Right ventricle myocardium superior (tissue), 1 donor: ENCODE measurements around the gene EFCAB14. TPM values are rescaled to one million over a fixed set of nuclear protein-coding genes. Genes with fewer than 3 reads are reported as not detected.
"Not testable (repeated sequence)": the region's sequence is repeated elsewhere in the genome, so short reads cannot be mapped to it uniquely, and the experiment has no call there.

Source experiments
- ATAC-seq: fragments of 200-7000 bp; cut with Tn5 transposase; one replicate; pipeline ENCODE4 v1.9.1; 2020; ENCODE audit warnings: mild to moderate bottlenecking; ENCODE audit not compliant: poor library complexity
- DNase-seq: peaks from one replicate; pipeline ENCODE4 v3.0.0-alpha.2; 2020
- intact Hi-C: fragments of 100-400 bp; cut with DNase I; formaldehyde crosslinking; loops from one replicate; pipeline ENCODE4 v1.11.2; 2022
- total RNA-seq: library from RNA; stranded (reverse); fragmentation: NEBNext Ultra II Directional; extraction: Animal tissue kit (Norgen Biotek cat#: 25700); gene quantifications from one replicate; pipeline ENCODE4 v1.2.1, GENCODE V29; 2021
- donor health status: DM: no; HTN: yes; CAD: no; lungs with severe emphysema.

Gene EFCAB14
- total RNA-seq, 1 donor from 2014 or later = 52.4 TPM

DNA sequence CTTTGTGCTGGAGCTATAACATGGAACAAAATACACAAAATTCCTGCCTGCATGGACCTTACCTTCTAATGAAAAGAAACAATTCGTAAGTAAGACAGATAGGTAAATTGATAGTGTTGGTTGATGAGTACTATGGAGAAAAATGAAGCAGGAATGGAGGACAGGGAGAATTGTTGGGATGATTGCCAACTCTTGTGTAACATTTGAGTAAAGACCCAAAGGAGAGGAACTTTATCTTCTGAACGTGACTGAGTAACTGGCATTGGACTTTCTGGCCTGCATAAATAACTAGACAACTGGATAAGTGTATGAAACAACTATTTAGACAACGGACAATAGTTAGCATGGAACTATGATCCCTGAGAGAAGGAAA, 6.8 kb upstream of the EFCAB14 start:
- no peak for ATAC-seq
- intact Hi-C loops = loop anchor here (2.0 to 10.0 kb wide), 3 partner anchors 101 to 279 kb away; a partner anchor contains a TSS
- DNase-seq = no peak

DNA sequence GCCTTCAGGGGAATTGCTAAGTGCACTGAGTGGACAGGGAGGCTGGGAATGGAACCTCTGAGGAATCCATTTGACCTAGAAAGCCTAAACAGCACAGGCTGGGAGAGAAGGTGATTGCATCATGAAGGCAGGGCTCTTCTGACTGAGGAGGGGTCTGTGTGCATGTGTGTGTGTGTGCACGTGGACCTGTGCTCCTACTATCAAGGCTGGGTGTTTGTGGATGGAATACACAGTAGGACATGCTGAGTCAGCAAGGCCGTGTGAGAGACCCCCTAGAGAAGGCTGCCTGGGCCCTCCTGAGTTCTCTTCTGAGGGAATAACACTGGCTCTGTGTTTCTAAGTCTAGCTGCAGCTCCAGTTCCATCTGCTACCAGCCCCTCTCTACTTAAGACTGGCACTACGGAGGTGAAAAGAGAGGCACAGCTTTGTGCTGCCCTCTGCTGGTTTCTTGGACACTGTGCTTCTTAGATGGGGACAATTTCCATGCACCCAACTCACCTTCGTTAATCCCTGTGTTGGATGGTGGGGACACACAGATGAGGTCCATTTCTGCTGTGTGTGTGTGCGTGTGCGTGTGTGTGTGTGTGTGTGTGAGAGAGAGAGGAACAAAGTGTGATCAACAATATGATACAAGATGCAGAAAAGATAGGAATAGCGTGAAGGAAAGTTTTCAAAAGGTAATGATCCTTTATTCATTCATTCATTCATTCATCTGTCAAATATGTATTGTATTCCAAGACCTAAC, 6.2 kb upstream of the EFCAB14 start:
- ATAC-seq = peak; percentile 97
- intact Hi-C loops = loop anchor here (2.0 to 10.0 kb wide), 3 partner anchors 100 to 278 kb away; a partner anchor contains a TSS
- peak; percentile 68 for DNase-seq

DNA sequence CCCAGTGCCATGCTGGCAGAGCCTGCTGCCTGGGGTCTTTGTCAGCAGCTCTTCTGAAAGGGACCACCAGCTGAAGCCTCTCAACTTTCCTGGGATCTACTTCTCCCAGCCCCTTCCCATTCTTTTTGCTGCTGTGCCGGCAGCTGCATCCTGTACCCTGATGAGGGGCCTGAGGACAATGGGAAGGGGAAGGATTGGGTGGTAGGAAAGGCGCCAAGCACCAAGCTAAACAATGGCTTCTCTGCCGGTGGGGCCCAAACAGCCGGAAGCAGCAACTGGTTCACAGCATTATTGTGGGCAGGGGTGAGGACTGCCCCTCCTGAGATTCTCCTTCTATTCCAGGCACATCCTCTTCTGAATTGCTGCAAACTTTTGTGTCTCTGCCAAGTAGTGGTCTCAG, 5.0 kb upstream of the EFCAB14 start:
- DNase-seq (no peak), ATAC-seq (no peak)
- intact Hi-C loops = loop anchor here (2.0 to 10.0 kb wide), 3 partner anchors 99 to 277 kb away; a partner anchor contains a TSS

DNA sequence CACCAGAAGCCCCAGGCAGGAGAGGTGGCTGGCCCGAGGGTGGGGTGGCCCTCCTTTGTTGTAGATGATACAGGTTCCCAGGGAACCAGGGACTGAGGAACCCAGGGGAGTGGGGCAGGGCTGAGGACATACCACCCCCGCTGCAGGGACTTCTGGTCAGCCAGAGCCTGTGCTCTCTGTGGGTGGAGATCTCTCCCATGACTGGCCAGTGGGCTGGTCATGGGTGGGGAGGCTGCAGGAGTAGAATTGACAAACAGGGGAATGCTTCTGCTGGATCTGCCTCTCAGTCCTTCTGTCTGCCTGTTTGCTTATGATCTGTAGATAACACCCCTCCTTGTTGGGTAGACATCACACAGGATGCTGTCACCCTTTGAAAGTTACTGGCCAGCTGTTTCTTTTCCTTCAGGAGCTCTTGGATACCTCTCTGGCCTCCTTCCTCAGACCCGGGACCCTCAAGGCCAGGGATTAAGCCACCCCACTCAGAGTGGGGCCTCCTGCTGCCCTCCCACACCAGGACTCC, 2.8 kb upstream of the EFCAB14 start:
- intact Hi-C loops = loop anchor here (10.0 kb wide), 2 partner anchors 97 to 187 kb away; a partner anchor contains a TSS

DNA sequence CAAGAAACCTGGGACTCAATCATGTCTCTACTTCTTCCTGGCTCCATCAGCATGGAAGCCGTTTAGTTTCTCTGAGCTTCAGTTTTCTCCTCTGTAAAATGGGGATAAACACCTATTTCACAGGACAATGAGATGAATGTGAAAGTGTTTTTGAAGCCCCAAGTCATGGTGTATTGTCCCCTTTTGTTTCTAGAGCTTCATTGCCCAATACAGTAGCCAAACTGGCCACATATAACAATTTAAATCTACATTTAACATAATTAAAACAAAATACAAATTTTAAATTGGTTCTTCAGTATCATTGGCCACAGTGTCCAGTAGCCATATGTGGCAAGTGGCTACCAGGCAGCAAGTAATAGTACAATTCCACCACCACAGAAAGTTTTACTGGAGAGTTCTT, 2.3 kb upstream of the EFCAB14 start:
- ATAC-seq (no peak), DNase-seq (no peak)
- intact Hi-C loops = loop anchor here (10.0 kb wide), 2 partner anchors 96 to 186 kb away; a partner anchor contains a TSS

More for the DNA sequence above, 2.8 kb upstream of the EFCAB14 start:
- no peak for DNase-seq
- no peak for ATAC-seq

DNA sequence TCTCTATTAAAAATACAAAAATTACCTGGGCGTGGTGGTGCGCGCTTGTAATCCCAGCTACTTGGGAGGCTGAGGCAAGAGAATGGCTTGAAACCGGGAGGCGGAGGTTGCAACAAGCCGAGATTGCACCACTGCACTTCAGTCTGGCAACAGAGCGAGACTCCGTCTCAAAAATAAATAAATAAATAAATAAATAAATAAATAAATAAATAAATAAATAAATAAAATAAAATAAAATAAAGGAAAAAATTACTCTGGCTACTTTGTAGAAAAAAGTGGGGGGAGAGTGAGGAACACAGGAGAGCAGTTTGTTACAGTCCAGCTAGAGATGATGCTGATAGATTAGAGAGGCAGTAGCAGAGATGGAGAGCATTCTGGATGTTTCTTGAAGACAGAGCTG, 1.4 kb upstream of the EFCAB14 start:
- not testable (repeated sequence) for DNase-seq, ATAC-seq
- intact Hi-C loops = loop anchor here (10.0 kb wide), 2 partner anchors 96 to 186 kb away; a partner anchor contains a TSS

DNA sequence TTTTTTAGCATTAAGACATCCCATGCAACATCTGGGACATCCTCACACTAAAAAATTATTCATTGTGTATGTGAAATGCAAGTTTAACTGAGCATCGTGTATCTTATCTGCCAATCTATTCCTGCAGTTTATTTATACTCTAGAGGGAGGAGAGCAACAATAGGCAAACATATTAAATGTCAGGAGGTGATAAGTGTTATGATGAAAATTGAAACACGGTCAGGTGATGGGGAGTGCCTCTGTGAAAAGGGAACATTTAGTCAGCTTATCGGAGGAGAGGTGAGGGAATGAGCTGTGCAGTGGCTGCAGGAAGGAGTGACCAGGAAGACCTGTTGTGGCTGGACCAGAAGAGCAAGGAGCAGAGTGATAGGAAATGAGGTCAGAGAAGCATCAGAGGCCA, 775 bp upstream of the EFCAB14 start:
- ATAC-seq (no peak), DNase-seq (no peak)
- intact Hi-C loops = loop anchor here (10.0 kb wide), 2 partner anchors 95 to 185 kb away; a partner anchor contains a TSS

DNA sequence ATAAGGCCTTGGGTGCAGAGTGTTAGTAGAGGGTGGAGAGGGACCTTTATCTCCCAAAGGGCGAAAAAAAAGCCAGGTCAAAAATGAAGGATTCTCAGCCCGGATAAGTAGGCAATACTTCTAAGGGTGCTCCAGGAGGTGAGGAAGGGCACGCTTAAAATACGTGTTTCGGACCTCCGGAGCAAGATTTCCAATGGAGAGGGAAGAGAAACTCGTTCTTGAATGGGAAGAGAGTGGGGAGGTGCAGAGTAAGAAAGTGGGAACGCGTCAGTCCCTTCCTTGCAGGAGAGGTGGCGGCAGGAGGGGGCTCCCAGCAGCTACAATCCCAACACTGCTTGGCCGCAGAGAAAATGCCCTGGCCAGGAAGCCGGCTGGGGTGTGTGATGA, 581 bp downstream of the EFCAB14 start:
- no peak for DNase-seq
- intact Hi-C loops = no loop called here
- ATAC-seq = no peak

DNA sequence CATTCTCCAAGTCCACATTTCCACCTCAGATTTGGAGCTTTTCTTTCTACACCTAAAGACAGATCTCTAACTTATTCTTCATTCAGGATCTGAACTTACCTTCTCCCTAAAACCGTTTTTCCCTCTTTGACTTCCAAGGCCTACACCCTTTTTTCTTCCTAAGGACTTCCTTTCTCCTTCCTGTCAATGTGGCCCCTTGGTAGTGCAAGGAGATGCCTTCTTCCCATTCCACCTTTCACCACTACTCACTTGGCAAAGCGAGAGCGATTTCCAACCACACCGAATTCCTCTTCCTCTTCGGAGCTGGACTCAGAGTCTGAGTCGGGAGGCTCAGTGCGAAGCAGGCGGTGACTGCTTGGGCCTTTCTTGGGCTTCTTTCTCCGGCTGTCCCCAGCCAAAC, 1.3 kb downstream of the EFCAB14 start:
- ATAC-seq (no peak), DNase-seq (no peak)
- intact Hi-C loops = no loop called here

DNA sequence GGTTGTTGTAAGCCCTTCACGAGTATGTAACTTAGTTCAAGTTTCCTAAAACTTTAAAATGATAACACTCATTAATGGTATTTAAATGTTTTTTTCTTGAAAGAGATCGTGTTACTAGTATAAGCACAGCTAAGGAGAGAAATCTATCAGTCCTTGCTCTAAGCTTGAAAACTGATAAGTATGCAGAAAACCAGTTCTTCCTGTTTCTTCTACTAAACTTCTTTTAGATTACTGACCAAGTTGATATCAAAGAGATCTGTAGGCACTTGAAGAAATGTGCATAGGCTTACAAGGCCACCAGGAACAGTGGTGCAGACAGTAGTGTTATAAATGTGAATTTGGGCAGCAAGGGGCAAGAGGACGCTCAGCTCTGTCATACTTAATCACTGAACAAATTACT, 3.9 kb downstream of the EFCAB14 start:
- no peak for DNase-seq
- no peak for ATAC-seq
- intact Hi-C loops = no loop called here

DNA sequence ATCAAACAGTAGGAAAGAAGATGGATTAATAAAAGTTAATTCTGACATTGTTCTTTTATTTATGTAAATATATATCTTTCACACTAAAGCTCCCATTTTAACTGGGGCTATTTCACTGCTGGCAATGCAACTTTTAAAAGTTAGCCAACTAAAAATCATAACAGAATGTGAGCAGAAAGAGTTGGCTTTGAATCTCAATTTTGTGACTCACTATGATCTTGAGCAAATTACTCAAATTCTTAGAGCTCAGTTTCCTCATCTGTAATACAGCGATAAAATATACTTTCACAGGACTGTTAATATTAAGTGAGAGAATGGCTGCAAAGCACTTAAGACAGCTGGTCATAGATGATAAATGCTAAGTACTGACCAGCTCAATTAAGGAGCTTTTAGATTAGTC, 10.8 kb downstream of the EFCAB14 start:
- intact Hi-C loops = no loop called here
- DNase-seq = no peak

DNA sequence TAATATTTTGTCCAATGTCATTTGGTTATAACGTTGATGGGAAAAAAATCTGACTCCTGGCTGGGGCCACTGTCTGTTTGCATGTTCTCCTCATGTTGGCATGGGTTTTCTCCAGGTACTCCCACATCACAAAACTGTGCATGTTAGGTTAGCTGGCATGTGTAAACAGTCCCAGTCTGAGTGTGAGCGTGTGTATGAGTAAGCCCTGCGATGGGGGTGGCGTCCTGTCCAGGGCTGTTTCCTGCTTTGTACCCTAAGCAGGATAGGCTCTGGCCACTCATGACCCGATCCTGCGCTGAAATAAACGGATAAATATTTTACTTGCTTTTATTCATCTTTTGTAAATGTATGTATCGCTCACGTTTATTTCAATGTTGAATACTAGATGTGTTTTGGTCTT, 13.5 kb downstream of the EFCAB14 start:
- no peak for ATAC-seq
- intact Hi-C loops = no loop called here
- DNase-seq = no peak

More for the DNA sequence above, 10.8 kb downstream of the EFCAB14 start:
- no peak for ATAC-seq

DNA sequence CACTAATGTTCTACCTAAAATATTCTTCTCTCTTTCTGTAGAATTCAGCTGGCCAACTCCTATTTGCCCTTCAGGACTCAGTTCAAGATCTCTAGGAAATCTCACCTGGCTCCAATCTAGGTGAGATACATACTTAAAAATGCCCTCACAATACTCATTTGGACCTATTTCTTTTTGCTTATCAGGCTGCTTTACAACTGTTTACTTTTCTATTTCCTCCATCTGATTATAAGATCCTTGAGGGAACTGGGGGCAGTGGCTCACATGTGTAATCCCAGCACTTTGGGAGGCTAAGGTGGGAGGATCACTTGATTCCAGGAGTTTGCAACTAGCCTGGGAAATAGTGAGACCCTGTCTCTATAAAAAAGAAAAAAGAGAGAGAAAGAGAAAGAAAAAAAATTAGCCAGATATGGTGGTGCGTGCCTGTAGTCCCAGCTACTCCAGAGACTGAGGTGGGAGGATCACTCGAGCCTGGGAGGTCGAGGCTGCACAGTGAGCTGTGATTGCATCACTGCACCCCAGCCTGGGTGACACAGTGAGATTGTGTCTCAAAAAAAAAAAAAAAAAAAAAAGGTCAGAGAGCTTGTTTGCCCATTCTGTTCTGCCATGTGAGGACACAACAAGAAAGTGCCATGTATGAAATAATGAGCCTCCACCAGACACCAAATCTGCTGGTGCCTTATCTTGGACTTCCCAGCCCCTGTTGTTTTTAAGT, 14.8 kb downstream of the EFCAB14 start:
- no peak for ATAC-seq
- no peak for DNase-seq
- intact Hi-C loops = no loop called here

DNA sequence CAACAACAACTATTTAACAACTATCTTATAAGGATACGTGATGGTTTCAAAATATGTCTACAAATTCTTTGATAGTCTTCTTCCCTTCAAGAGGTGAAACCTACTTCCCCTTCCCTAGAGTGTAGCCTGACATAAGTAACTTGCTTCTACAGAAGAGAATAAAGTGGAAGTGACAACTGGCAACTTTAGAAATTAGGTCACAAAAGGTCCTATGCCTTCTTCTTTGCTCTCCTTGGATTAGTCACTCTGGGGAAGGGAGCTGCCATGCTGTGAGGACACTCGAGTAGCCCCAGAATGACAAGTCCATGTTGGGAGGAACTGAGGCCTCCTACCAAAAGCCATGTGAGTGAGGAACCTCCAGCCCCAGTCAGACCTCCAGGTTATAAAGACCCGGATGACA, 19.2 kb downstream of the EFCAB14 start:
- intact Hi-C loops = no loop called here
- ATAC-seq (no peak), DNase-seq (no peak)

DNA sequence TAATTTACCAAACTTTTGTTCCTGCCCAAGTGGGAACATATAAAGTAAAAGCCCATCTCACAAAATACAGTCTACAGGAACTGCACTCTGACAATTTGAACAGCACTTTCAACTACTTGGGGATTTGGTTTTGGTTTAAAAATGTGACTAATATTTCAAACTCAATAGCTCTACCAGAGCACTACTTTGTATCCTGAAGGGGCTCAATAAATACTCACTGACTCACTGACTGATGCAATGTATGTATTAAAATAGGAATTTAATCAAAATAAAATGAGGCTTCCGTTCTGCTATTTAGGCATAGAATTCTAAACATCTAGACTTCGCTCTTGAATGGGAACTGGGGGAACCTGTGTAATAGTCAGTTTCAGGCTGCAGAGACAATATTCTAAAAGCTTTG, 21.9 kb downstream of the EFCAB14 start:
- intact Hi-C loops = no loop called here
- no peak for DNase-seq
- ATAC-seq = no peak

DNA sequence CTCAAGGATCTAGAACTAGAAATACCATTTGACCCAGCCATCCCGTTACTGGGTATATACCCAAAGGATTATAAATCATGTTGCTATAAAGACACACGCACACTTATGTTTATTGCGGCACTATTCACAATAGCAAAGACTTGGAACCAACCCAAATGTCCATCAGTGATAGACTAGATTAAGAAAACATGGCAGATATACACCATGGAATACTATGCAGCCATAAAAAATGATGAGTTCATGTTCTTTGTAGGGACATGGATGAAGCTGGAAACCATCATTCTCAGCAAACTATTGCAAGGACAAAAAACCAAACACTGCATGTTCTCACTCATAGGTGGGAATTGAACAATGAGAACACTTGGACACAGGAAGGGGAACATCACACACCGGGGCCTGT, 24.2 kb downstream of the EFCAB14 start:
- intact Hi-C loops, DNase-seq, ATAC-seq: not testable (repeated sequence)

DNA sequence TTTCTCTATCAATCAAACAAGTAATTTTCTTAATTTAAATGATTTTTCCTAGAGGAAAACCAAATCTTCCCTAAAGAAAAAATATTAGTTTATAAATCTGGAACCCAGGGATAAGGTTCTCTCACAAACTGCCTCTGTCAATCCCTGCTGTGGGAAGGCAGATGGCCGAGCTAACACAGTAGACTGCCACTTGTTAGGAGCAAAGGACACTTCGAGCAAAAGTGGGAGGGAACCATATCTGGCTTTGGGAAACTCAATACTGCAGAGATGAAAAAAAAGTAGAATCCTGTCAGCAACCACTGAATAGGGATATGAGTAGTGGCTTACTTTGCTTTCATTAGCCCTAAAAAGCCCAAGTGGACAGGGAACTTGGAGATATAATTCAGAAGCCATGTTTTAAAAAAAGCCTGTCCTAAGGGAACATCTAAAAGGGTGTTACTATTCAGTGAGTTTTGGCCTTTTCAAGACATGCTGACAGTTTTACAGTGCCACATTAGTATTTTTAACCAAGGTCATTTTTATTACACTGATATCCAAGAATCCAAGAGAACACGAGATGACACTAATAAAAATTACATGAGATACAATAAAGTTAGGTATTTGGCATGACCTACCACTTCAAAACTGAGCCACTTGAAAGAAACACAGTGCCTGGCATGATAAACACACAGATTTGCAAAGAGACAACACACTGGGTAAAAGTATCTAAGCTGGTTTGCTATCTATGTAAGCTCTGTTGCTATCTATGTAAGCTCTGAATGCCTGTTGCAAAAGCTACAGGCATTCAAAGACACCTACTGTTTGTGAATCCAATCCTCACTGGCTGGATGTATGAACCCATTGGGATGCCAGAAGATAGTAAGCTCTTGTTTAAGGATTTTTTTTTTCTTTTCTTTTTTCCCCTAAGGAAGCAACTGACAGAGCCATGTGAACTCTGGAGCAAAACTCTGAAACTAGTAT, 25.8 kb downstream of the EFCAB14 start:
- intact Hi-C loops = no loop called here
- ATAC-seq (peak; percentile 81), DNase-seq (no peak)

DNA sequence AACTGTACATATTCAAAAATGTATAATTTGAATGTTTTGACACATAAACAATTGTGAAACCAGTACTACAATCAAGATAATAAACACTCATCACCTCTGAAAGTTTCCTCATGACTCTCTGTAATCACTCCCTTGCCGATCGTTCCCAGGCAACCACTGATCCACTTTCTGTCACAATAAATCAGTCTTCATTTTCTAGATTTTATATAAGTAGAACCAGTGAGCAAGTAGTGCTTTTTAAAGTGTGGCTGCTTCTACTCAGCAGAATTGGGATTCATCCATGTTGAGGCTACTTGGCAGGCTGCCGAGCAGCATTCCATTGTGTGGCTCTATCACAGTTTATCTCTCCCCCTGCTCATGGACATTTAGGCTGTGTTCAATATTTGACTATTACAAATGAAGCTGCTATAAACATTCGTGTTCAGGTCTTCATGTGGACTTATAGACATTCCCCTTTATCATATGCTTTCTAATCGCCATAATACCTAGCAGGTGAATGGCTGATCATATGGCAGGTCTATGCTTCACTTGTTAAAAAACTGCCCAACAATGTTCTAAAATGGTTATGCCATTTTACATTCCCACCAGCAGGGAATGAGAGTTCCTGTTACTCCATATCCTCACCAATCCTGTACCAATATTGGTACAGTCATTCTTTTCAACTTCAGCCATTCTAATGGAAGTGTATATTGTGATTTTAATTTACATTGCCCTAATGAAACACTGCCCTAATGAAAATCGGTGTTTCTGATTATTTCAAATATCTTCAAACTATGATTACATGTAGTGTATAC, 26.7 kb downstream of the EFCAB14 start:
- DNase-seq (peak; percentile 62), ATAC-seq (peak; percentile 32)
- intact Hi-C loops = no loop called here
